Osteoblast (primary cell): ENCODE results near the gene ATP2A2. TPM values are rescaled to one million over a fixed set of nuclear protein-coding genes. Genes with fewer than 3 reads are reported as not detected.

Experiments
- DNase-seq: peaks from one replicate; pipeline ENCODE4 v3.0.0; 2011; ENCODE audit warnings: low spot score, mixed read lengths; ENCODE audit not compliant: insufficient read length; ENCODE audit errors: missing footprints
- H2AFZ ChIP-seq: 2 replicates; pipeline ENCODE4 v1.6.0; 2011; ENCODE audit warnings: mild to moderate bottlenecking, low read length
- H3K27ac ChIP-seq: 2 replicates; pipeline ENCODE4 v1.5.1; 2011; ENCODE audit warnings: mild to moderate bottlenecking, low read depth, low read length, moderate library complexity
- H3K27me3 ChIP-seq: 2 replicates; pipeline ENCODE4 v1.6.0; 2012; ENCODE audit warnings: mild to moderate bottlenecking, control low read depth, inconsistent platforms, low read length, moderate library complexity; ENCODE audit not compliant: insufficient read depth
- H3K36me3 ChIP-seq: 2 replicates; pipeline ENCODE4 v1.5.1; 2011; ENCODE audit warnings: mild to moderate bottlenecking, low read length, control low read depth, moderate library complexity; ENCODE audit not compliant: insufficient read depth
- H3K4me1 ChIP-seq: 2 replicates; pipeline ENCODE4 v1.5.1; 2011; ENCODE audit warnings: mild to moderate bottlenecking, low read length, control low read depth, moderate library complexity; ENCODE audit not compliant: insufficient read depth
- H3K4me2 ChIP-seq: 2 replicates; pipeline ENCODE4 v1.6.0; 2011; ENCODE audit warnings: mild to moderate bottlenecking, low read length; ENCODE audit not compliant: insufficient read depth
- H3K4me3 ChIP-seq: fragments of 200-600 bp; sonication (generic); 3 replicates; pipeline ENCODE4 v1.5.1; 2012; ENCODE audit warnings: mild to moderate bottlenecking, low read length, inconsistent platforms; ENCODE audit not compliant: insufficient read depth
- H3K79me2 ChIP-seq: 2 replicates; pipeline ENCODE4 v1.6.0; 2012; ENCODE audit warnings: mild to moderate bottlenecking, low read length, control low read depth, inconsistent platforms; ENCODE audit not compliant: insufficient read depth
- H3K9me3 ChIP-seq: 2 replicates; pipeline ENCODE4 v1.5.1; 2011; ENCODE audit warnings: low read depth, low read length, control low read depth
- H4K20me1 ChIP-seq: 2 replicates; pipeline ENCODE4 v1.6.0; 2012; ENCODE audit warnings: mild to moderate bottlenecking, low read length, control low read depth; ENCODE audit not compliant: insufficient read depth
- total RNA-seq: library from RNA; depleted of rRNA; stranded (reverse); fragments of >200 nt; gene quantifications from 2 replicates; pipeline ENCODE4 v1.2.3, GENCODE V29; 2012
- TF ChIP-seq, protein P1 (sequence below): IDR thresholded peaks from 2 replicates; pipeline ENCODE4 v1.5.1; 2011; ENCODE audit warnings: mild to moderate bottlenecking, low read depth, low read length, moderate library complexity; ENCODE audit errors: extremely low read depth

The ATP2A2 gene
- total RNA-seq = 105 and 107 TPM in 2 replicates

DNA sequence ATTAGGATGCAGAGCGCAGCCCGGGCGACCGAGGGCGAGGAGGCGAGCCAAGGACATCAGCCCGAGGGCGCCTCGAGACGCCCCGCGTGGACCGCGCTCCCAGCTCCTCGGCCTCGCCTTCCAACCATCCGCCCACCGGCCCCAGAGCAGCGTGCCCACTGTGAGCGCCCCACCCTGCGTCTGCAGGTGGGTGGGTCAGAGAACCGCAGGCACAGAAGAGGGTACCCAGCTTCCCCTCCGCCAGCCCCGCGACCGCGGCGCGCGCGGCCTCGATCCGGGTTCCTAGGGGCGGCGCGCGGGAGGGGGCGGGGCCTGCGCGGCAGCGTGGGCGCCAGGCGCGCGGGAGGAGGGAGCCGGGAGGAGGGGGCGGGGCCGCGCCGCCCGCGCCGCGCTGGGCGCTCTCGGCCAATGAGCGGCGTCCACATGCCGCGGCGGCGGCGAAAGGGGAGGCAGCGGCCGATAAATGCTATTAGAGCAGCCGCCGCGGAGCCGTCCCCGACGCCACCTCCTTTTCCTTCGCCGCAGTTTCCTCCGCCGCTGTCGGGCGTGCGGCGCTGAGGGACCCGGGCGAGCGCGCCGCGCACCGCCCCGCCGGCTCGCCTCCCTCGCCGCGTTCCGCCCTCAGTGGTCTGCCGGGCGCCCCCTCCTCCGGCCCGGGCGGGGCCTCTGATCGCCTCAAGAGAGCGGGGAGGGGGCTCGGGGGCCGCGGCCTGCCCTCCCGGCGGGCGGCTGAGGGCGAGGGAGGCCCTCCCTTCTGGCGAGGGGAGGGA is at the start of gene ATP2A2:
Gene ATP2A2 (plus strand): TSS at position 469 of the 770 bp plus-strand sequence. CDS start 543 bp downstream, outside the sequence.
- DNase-seq = peak; percentile 100
- Histone ChIP-seq H3K27ac (peak within 1 kb of the TSS; percentile 86), H3K79me2 (peaks cover 46% of the 10 kb centered on the region), H3K9me3 (no peaks in the 10 kb centered on the region), H3K4me3 (peak within 1 kb of the TSS; percentile 98), H3K36me3 (peaks cover 27% of the 10 kb centered on the region), H3K4me1 (peaks cover 36% of the 10 kb centered on the region), H4K20me1 (peaks cover 41% of the 10 kb centered on the region), H3K27me3 (no peaks in the 10 kb centered on the region), H3K4me2 (peak within 1 kb of the TSS; percentile 92), H2AFZ (peak within 1 kb of the TSS; percentile 90)
- TF ChIP-seq, protein P1, sequence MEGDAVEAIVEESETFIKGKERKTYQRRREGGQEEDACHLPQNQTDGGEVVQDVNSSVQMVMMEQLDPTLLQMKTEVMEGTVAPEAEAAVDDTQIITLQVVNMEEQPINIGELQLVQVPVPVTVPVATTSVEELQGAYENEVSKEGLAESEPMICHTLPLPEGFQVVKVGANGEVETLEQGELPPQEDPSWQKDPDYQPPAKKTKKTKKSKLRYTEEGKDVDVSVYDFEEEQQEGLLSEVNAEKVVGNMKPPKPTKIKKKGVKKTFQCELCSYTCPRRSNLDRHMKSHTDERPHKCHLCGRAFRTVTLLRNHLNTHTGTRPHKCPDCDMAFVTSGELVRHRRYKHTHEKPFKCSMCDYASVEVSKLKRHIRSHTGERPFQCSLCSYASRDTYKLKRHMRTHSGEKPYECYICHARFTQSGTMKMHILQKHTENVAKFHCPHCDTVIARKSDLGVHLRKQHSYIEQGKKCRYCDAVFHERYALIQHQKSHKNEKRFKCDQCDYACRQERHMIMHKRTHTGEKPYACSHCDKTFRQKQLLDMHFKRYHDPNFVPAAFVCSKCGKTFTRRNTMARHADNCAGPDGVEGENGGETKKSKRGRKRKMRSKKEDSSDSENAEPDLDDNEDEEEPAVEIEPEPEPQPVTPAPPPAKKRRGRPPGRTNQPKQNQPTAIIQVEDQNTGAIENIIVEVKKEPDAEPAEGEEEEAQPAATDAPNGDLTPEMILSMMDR = no peak

GRCh38 chr12:110233212-110233903 is 47.7 kb upstream of the ATP2A2 start:
- Histone ChIP-seq H4K20me1 (no peaks in the 10 kb centered on the region), H3K27me3 (no peaks in the 10 kb centered on the region), H3K36me3 (no peaks in the 10 kb centered on the region), H3K4me2 (no peak overlapping the region), H3K79me2 (no peaks in the 10 kb centered on the region), H2AFZ (no peak overlapping the region), H3K27ac (no peak overlapping the region), H3K9me3 (no peaks in the 10 kb centered on the region), H3K4me3 (no peak overlapping the region), H3K4me1 (no peaks in the 10 kb centered on the region)
- DNase-seq = no peak
- TF ChIP-seq, protein P1 = no peak

- H3K36me3 ChIP-seq = no peaks in the 10 kb centered on the region
- no peaks in the 10 kb centered on the region for H3K27me3 ChIP-seq
- H3K4me2 ChIP-seq = no peak overlapping the region
- H3K27ac ChIP-seq = no peak overlapping the region
- H3K9me3 ChIP-seq = no peaks in the 10 kb centered on the region
- TF ChIP-seq, protein P1 = no peak
- no peak for DNase-seq
- H2AFZ ChIP-seq = no peak overlapping the region
- no peaks in the 10 kb centered on the region for H3K4me1 ChIP-seq
- H4K20me1 ChIP-seq = no peaks in the 10 kb centered on the region
- no peak overlapping the region for H3K4me3 ChIP-seq
- no peaks in the 10 kb centered on the region for H3K79me2 ChIP-seq
These were observed 46.7 kb upstream of the ATP2A2 start for GRCh38 chr12:110234331-110234751.

DNA sequence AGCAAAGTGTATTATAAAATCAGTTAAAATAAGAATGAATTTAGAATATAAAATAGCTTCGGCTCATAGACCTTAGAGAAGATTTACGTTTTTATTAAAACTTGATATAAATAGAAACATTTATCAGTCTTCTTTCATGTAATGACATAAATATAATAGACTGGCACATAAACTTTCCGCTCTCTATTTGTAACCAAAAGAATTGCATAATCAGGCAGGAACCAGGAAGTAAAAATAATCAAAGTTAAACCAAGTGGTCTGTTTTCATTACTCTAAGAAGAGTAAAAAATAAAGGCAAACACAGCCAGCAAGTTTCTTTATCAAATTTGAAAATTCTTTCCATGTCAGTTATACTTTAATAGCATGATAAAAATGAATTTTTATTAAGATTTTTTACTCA is 46.3 kb upstream of the ATP2A2 start:
- H3K27ac ChIP-seq = no peak overlapping the region
- no peaks in the 10 kb centered on the region for H3K4me1 ChIP-seq
- H3K36me3 ChIP-seq = no peaks in the 10 kb centered on the region
- DNase-seq = peak; percentile 14
- TF ChIP-seq, protein P1 = no peak
- H2AFZ ChIP-seq = no peak overlapping the region
- H4K20me1 ChIP-seq = no peaks in the 10 kb centered on the region
- H3K9me3 ChIP-seq = no peaks in the 10 kb centered on the region
- no peak overlapping the region for H3K4me3 ChIP-seq
- no peak overlapping the region for H3K4me2 ChIP-seq
- no peaks in the 10 kb centered on the region for H3K27me3 ChIP-seq
- no peaks in the 10 kb centered on the region for H3K79me2 ChIP-seq
